Smooth muscle cell of trachea (primary cell): ENCODE data around the gene ARHGAP22. TPM values are rescaled to one million over a fixed set of nuclear protein-coding genes. Genes with fewer than 3 reads are reported as not detected.

ENCODE experiments used
- total RNA-seq: library from RNA; depleted of rRNA; stranded (reverse); fragments of >200 nt; gene quantifications from 2 replicates; pipeline ENCODE4 v1.2.1, GENCODE V29; 2014

ARHGAP22 gene, protein sequence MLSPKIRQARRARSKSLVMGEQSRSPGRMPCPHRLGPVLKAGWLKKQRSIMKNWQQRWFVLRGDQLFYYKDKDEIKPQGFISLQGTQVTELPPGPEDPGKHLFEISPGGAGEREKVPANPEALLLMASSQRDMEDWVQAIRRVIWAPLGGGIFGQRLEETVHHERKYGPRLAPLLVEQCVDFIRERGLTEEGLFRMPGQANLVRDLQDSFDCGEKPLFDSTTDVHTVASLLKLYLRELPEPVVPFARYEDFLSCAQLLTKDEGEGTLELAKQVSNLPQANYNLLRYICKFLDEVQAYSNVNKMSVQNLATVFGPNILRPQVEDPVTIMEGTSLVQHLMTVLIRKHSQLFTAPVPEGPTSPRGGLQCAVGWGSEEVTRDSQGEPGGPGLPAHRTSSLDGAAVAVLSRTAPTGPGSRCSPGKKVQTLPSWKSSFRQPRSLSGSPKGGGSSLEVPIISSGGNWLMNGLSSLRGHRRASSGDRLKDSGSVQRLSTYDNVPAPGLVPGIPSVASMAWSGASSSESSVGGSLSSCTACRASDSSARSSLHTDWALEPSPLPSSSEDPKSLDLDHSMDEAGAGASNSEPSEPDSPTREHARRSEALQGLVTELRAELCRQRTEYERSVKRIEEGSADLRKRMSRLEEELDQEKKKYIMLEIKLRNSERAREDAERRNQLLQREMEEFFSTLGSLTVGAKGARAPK
- total RNA-seq = 60.2 and 70.8 TPM in 2 replicates

DNA sequence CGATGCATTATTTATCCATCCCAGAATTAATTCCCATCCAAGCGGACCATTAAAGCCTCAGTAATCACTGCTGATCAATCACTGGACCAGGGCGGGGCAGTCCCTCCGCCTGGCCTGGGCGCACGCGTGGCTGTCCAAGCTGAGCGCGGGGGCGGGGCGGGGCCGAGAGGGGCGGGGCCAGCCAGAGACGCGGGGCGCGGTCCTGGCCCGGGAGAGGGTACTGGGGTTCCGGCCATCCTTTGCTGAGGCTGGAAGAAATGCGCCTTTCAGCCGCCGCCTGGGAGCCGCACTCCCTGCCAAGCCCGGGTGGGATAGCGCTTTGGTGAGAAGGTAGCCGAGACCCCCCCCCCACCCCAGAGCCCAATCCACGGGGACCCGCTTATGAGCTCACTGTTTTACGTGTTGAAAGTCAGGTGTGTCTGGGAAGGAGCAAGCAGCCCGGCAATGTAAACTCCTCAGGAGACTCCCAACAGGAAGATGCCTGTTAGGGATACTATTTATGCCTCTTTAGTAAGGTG is at the start of gene ARHGAP22:
Gene ARHGAP22 (minus strand): TSS at position 83 of the 518 bp plus-strand sequence. CDS start 277 bp downstream, outside the sequence.

Other genes with a start within 250 kb of the ARHGAP22 start
- gene WDFY4, start 79.8 kb upstream of the ARHGAP22 start, total RNA-seq = under 0.01 TPM in 1 of 2 replicates, not detected in the other